Raji (cell line): ENCODE results near the gene MREG.

Source experiments
- POLR2A ChIP-seq: IDR thresholded peaks from 2 replicates; pipeline ENCODE4 v1.6.1; 2011; ENCODE audit warnings: low read depth, low read length, control low read depth; ENCODE audit not compliant: insufficient read depth

MREG gene

GRCh38 chr2:215981115-215981514 is 32.2 kb downstream of the MREG start:
- no peak for TF ChIP-seq POLR2A

- TF ChIP-seq POLR2A: no peak
Measured at GRCh38 chr2:215979620-215980019, 33.7 kb downstream of the MREG start.

DNA sequence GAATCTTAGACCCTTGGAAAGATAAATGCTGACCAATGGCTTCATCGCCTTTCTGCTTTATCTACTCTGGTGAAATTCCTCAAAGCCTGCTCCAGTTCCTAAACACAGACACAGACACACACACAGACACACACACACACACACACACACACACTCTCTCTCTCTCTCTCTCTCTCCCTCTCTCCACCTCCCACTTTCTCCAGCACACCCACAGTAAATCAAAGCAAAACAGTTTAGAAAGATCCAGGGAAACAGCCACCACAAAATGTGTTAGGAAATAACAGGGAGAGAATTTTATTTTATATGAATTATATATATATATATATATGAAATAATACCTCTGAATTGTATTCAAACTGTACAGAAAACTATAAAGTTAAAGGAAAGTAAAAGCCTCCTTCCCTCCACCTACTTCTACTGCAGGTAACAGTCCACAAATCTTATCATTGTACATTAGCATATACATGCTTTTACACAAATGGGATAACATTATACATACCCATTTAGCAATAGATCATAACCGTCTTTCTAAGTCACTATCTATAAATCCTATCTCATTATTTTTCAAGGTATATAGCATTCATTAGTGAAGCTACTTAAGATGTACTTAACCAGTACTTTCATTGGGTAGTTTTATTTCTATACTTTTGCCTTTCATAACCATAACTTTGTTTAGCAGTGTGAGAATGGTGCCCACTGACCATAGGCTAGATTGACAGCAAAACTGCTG is 38.5 kb downstream of the MREG start:
- no peak for TF ChIP-seq POLR2A

DNA sequence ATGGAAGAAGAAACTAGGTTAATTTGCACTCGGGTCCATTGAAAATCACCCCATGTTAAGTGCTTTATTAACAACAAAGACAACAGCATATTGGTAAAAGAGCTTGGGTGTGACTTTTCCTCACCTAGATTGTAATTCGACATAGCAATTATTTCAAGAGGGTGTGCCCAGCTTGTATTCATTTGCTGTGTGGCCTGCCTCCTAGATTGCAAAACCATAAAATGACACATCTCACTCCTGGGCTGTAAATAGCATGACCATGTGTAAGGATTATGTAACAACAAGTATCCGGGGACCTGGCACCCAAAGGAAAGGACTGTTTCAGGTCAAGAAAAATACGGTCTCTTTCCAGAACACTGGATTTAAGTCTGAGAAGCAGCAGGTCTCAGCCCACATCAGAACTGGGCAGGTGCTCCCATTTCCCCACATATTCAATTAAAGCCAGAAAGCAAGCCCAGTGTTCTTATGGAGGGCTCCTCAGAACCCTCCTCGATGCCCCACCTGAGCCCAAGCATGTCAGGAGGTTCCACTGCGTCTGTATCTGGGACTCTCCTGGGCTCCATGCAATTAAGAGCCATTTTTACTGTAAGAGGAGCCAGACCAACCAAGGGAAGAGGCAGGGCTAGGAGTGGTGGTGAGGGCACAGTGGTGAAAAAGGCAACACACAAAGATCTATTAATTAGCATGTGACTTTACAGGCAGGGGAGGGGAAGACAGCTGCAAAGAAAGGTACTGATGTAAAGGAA is 39.2 kb downstream of the MREG start:
- no peak for TF ChIP-seq POLR2A

DNA sequence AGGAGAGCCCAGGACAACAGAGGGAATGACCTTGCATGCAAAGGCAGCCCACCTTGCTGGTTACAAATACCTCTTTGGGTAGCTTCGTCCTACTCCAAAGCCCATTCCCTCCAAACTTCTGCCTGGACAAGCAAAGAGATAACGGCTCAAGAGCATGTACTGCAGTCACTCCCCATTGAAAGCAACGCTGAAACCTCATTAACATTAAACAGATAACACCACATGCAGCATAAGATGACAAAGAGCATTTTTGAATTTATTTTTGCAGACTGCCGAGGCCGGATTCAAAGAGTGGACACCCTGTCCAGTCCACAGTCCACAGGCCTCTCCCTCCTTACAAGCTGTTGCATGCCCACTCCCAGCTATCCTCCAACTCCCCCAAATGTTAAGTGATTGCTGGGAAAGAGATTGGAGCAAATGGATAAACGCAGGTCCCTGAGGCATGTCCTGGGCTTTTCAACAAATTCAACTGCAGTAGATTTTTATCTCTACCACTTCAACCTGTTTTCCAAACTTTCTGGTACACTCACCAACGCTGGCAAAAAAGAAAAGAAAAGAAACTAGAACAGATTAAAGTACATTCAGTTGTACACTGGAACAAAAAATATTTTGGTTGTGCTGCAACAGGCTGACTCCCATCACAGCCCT is 40.1 kb downstream of the MREG start:
- TF ChIP-seq POLR2A: no peak

- TF ChIP-seq POLR2A: no peak
Measured at GRCh38 chr2:215971671-215972070, 41.7 kb downstream of the MREG start.

GRCh38 chr2:215970425-215970824 is 42.9 kb downstream of the MREG start:
- no peak for TF ChIP-seq POLR2A

DNA sequence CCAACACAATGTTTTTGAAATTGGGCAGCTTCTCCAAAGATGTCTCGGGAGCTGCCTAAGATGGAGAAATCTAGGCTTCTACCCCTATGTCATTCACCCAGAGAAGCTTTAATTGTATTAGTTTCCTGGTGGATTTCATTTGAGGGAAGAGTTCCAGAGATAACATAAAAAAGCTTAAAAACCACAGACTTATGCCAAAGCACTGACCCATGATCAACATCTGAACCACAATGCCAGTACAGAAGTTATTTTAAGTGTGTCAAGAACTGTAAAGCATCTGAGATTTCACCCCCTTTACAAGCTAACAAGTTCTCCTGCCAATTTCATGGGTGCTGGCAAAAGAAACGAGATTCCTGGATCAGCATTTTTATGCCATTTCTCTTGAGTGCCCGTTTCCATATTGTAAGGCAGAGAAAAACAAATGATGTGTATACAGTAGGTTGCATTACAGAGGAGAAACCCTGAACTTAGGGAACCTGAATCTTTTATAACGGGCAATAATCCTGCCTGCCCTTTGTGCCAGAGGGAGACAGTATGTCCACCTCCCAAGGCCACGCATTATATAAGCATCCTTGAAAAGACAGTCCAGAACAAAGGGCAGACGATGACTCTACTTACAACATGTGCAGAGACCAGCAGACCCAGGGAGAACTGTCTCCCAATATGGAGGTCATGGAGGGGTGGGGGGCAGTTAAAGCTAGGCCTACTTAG is 44.1 kb downstream of the MREG start:
- TF ChIP-seq POLR2A: no peak

GRCh38 chr2:215968499-215968898 is 44.9 kb downstream of the MREG start:
- no peak for TF ChIP-seq POLR2A

DNA sequence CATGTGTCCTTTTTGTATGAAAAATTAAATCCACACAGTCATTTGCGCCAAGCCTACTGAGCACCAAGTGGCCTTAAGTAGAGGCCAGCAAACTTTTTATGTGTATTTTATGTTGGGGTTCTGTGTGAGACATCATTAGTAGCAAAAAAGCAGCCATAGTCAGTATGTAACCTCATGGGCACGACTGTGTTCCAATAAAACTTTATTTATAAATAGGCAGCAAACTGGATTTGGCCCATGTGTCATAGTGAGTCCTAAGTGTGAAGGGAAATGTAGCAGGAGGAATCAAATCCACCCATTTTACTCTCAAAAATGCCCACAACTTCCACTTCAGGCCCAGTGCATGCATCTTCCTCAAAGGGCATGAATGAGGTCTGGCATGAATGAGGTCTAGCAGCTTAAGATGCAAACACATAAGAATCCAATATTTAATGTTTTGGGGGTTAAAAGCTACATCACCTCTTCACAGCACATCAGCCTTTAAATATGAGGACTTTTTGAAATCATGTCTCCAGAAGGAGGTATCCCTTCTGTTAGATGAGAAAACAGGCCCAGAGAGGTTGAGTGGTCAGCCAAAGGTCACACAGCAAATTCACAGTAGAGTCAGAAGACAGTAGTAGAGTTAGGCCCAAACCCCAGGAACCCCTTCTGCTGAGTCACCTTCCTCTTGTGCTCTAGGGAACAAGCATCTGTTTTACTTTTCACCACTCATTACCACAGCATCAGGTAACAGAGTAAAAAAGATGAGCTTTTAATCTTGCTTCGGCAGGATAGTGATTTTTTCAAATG is 45.6 kb downstream of the MREG start:
- no peak for TF ChIP-seq POLR2A

DNA sequence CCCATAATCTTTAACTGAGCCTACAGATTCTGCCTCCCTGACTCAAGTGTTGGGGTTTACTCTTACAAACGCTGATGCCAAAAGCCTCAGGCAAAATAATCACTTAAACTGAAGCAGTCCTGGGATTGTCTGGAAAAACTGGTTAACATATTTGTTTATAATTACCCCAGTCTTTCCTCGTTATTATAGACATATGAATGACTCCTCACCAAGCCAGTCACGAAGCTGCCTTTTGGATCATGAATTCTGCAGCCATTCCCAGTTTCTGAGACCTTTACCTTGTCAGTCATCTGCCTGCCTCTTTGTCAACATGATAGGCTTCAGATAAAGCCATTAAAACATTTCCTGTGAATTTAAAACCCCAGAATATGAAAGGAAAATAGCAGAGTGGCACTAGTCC is 46.4 kb downstream of the MREG start:
- no peak for TF ChIP-seq POLR2A

GRCh38 chr2:215966274-215966673 is 47.1 kb downstream of the MREG start:
- no peak for TF ChIP-seq POLR2A

DNA sequence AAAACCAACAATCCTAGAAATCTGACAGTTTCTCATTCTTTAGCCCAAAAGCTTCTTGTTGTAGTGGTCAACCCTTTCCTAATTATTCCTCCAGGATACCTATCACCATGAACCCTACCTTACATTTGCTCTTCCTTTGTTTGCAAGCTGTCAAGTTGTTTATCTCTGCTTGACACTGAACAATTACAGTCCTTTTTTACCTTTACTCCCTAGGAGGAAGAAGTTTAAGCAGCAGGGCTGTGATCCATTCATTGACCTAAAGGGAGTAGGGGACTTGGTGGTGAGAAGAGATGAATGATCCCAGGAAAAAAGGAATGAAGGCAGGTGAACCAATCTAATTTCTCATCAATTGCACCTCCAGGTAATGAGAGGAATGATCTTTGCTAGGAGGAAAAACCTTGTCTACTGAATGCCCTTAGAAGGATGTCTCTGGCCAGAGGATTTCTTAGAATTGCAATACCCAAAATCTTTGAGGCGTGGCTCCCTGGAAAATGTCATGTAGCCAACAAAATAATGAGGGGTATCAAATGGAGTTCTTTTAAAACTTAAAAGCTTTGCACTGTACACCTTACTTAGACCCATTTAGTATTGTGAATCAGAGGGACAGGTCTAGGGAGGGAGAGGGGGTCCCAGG is 47.7 kb downstream of the MREG start:
- no peak for TF ChIP-seq POLR2A

DNA sequence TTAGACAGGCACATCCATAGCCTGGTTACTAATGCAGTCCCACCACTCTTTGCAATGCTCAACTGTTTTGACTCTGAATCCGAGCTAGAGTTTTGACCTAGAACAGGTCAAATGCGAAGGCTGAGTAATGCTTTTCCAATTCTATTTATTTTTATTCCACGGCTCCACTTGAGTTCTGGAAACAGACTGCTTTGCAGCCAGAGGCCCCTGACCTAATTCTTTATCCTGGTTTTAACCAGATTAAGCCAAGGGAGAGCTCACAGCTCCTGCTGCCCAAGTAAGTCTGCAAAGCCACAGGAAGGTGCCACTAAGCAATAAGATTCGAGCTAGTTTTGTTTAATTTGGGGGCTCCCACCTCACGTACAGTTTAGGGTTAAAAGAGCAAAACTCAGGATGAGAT is 51.4 kb downstream of the MREG start:
- TF ChIP-seq POLR2A: no peak
